ENCODE data around the gene TNFRSF13B. TPM values are rescaled to one million over a fixed set of nuclear protein-coding genes. Genes with fewer than 3 reads are reported as not detected.

The TNFRSF13B gene
- polyA plus RNA-seq, 1 of the 3 experiments (the other 2 are of a cell fraction), result not detected

DNA sequence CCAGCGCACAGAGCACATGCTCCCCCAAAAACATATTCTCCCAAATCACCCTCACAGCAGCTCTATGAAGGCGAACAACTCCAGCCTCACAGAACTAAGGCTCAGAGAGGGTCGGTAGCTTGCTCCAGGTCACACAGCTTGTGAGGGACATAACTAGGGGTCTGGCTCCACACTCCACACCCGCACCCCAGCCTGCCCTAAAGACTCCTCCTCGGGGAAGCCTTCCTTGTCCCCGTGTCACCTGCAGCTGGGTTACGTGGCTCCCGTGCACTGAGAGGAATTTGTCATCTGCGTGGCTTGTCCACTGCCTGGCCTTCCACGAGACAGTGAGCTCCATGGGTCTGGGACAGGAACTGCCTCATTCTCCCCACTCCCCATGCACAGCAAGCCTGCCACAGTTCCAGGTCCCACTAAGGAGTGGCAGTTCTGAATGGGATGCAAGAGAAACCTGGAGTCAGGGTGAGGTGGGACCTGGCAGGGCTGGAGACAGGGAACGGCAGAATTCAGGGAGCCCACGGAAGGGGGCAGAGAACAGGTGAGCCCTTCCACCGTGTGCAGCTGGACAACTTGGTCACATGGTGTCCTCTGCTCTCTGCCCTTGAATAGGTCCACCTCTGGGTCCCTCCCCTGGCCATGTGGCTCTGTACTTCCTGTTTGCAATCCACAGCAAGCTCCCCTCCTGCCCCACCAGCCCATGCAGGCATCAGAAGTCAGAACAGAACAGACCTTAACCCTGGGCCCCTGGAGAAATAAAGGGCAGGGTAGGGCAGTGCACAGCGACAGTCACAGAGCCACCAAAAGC is 27.4 kb downstream of the TNFRSF13B start (continued):
- no peak for TF ChIP-seq TAF1 (IDR thresholded peaks at IDR 0.05; ENCODE audit: borderline replicate concordance, low read depth, low read length)
- TF ChIP-seq, protein P1, sequence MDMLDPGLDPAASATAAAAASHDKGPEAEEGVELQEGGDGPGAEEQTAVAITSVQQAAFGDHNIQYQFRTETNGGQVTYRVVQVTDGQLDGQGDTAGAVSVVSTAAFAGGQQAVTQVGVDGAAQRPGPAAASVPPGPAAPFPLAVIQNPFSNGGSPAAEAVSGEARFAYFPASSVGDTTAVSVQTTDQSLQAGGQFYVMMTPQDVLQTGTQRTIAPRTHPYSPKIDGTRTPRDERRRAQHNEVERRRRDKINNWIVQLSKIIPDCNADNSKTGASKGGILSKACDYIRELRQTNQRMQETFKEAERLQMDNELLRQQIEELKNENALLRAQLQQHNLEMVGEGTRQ (IDR thresholded peaks at IDR 0.05; ENCODE audit: borderline replicate concordance, low read depth, low read length), result no peak
- TF ChIP-seq MXI1 (IDR thresholded peaks at IDR 0.05; ENCODE audit: low read depth, low read length), result no peak
- TF ChIP-seq RFX5 (IDR thresholded peaks at IDR 0.05; ENCODE audit: low read length), result no peak
- TF ChIP-seq RAD21 (IDR thresholded peaks at IDR 0.05; ENCODE audit: low read length), result no peak
- no peak for TF ChIP-seq SMC3 (IDR thresholded peaks at IDR 0.05; ENCODE audit: low read depth, low read length)

DNA sequence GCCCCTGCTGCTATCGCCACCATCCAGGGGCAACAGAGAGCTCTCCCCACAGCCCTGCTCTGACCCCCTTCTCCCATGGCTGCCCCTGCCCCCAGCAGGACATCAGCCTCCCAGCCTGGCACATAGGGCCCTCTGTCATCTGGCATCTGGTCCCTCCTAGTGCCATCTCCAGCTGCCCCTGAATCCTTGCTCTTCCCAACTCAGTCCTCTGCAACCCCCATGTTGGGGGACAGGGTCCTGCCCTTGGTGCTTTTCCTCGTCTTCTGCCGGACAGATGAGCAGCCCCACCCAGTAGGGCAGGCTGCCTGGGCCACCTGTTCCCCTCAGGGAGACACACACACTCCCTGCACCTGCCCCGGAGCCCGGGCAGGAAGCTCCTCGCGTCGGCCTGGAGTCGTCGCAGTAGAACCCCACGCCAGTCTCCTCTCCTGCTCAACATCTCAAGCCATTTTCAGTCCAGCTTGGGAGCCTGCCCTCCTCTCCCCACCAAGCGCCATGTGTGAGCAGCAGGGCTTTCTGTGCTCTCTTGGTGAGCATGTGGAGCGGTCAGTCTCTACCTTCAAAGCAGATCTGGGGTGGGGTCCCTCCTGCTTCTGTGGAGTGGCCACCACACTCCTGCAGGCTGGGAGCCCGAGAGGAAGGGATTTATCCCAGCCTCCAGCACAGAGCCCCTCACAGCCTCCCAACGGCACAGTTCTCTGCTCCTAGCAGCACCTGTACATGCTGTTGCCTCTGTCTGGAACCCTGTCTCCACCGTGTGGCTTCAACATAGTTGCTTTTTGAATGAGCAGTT is 28.2 kb downstream of the TNFRSF13B start:
- 33% methylated on average over 6 of the region's 16 CpGs for WGBS (ENCODE audit: low lambda C conversion rate)
- no peaks in the 10 kb centered on the region; the same call in none of the 2 replicates for H3K27me3 ChIP-seq (ENCODE audit: insufficient read depth)
- H3K9me2 ChIP-seq, result no peaks in the 10 kb centered on the region
- H3K9ac ChIP-seq, result no peak overlapping the region
- H3K9me3 ChIP-seq, result no peaks in the 10 kb centered on the region
- no peak overlapping the region for H3K4me2 ChIP-seq
- DNase-seq, result no peak
- no peak overlapping the region for H2AFZ ChIP-seq (ENCODE audit: low read depth)
- no peaks in the 10 kb centered on the region; a peak in 1 of 4 replicates for H3K4me1 ChIP-seq (ENCODE audit: control insufficient read depth in 1 of 2, insufficient read depth in 2 of 2, low read depth in 1 of 2, low read length in 1 of 2)
- no peaks in the 10 kb centered on the region for H3K79me2 ChIP-seq (ENCODE audit: insufficient read depth)
- TF ChIP-seq CHD2 (IDR thresholded peaks at IDR 0.05; ENCODE audit: low read length, partially characterized antibody), result no peak
- TF ChIP-seq RCOR1 (IDR thresholded peaks at IDR 0.05; ENCODE audit: low read length), result no peak
- TF ChIP-seq NRF1 (IDR thresholded peaks at IDR 0.05; ENCODE audit: low read depth, low read length), result no peak
- TF ChIP-seq NFIC (IDR thresholded peaks at IDR 0.05; ENCODE audit: borderline replicate concordance), result no peak
- no peak for TF ChIP-seq GABPA (IDR thresholded peaks at IDR 0.05; ENCODE audit: low read depth)
- TF ChIP-seq, protein P2, sequence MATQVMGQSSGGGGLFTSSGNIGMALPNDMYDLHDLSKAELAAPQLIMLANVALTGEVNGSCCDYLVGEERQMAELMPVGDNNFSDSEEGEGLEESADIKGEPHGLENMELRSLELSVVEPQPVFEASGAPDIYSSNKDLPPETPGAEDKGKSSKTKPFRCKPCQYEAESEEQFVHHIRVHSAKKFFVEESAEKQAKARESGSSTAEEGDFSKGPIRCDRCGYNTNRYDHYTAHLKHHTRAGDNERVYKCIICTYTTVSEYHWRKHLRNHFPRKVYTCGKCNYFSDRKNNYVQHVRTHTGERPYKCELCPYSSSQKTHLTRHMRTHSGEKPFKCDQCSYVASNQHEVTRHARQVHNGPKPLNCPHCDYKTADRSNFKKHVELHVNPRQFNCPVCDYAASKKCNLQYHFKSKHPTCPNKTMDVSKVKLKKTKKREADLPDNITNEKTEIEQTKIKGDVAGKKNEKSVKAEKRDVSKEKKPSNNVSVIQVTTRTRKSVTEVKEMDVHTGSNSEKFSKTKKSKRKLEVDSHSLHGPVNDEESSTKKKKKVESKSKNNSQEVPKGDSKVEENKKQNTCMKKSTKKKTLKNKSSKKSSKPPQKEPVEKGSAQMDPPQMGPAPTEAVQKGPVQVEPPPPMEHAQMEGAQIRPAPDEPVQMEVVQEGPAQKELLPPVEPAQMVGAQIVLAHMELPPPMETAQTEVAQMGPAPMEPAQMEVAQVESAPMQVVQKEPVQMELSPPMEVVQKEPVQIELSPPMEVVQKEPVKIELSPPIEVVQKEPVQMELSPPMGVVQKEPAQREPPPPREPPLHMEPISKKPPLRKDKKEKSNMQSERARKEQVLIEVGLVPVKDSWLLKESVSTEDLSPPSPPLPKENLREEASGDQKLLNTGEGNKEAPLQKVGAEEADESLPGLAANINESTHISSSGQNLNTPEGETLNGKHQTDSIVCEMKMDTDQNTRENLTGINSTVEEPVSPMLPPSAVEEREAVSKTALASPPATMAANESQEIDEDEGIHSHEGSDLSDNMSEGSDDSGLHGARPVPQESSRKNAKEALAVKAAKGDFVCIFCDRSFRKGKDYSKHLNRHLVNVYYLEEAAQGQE (IDR thresholded peaks at IDR 0.05; ENCODE audit: low read depth, low read length), result no peak
- no peak for TF ChIP-seq TCF12 (IDR thresholded peaks at IDR 0.05)
- TF ChIP-seq EZH2phosphoT487 (IDR thresholded peaks at IDR 0.05; ENCODE audit: borderline replicate concordance, low read depth), result no peak
- no peak for TF ChIP-seq FOXJ3 (CRISPR knock-in tag; IDR thresholded peaks at IDR 0.05)
- TF ChIP-seq, protein P3, sequence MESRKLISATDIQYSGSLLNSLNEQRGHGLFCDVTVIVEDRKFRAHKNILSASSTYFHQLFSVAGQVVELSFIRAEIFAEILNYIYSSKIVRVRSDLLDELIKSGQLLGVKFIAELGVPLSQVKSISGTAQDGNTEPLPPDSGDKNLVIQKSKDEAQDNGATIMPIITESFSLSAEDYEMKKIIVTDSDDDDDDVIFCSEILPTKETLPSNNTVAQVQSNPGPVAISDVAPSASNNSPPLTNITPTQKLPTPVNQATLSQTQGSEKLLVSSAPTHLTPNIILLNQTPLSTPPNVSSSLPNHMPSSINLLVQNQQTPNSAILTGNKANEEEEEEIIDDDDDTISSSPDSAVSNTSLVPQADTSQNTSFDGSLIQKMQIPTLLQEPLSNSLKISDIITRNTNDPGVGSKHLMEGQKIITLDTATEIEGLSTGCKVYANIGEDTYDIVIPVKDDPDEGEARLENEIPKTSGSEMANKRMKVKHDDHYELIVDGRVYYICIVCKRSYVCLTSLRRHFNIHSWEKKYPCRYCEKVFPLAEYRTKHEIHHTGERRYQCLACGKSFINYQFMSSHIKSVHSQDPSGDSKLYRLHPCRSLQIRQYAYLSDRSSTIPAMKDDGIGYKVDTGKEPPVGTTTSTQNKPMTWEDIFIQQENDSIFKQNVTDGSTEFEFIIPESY (IDR thresholded peaks at IDR 0.05; ENCODE audit: borderline replicate concordance, low read depth), result no peak
- TF ChIP-seq, protein P1 (IDR thresholded peaks at IDR 0.05; ENCODE audit: borderline replicate concordance, low read depth, low read length), result no peak
- no peak for TF ChIP-seq RAD21 (IDR thresholded peaks at IDR 0.05; ENCODE audit: low read length)
- TF ChIP-seq GATA2 (CRISPR knock-in tag; IDR thresholded peaks at IDR 0.05), result no peak
- no peaks in the 10 kb centered on the region for H3F3A ChIP-seq (replicated peaks; ENCODE audit: insufficient read depth)
- POLR2A ChIA-PET, result no interaction called here
- no peak overlapping the region for H3K27ac ChIP-seq (ENCODE audit: low read depth in 2 of 2, low read length in 1 of 2)
- CTCF ChIA-PET, result interaction anchor here (1.2 kb wide), 1 partner anchor 11 kb away, joined by 3 read pairs; no protein-coding TSS in a partner anchor
- H3K4me3 ChIP-seq (ENCODE audit: low read depth in 2 of 2, low read length in 1 of 2), result no peak overlapping the region
- no peaks in the 10 kb centered on the region for H3K36me3 ChIP-seq (replicated peaks in 1 of 2; ENCODE audit: control insufficient read depth in 1 of 2, insufficient read depth in 2 of 2, low read length in 1 of 2)
- H4K20me1 ChIP-seq (ENCODE audit: insufficient read depth), result no peaks in the 10 kb centered on the region
